Suprapubic skin (tissue), 4 donors: Measurements from ENCODE around the gene FHIP2A. TPM values are rescaled to one million over a fixed set of nuclear protein-coding genes. Genes with fewer than 3 reads are reported as not detected.

Source experiments
- DNase-seq, 2 donors: peaks; one replicate each; pipeline ENCODE4 v3.0.0-alpha.2; 2019; ENCODE audit warnings: low spot score in 2 of 2
- H3K27ac ChIP-seq: fragments of 200-600 bp; sonication (generic); one replicate; pipeline ENCODE4 v1.5.1; 2019
- H3K27me3 ChIP-seq: fragments of 200-600 bp; sonication (generic); one replicate; pipeline ENCODE4 v1.5.1; 2019
- H3K36me3 ChIP-seq: fragments of 200-600 bp; sonication (generic); one replicate; pipeline ENCODE4 v1.5.1; 2019
- H3K4me1 ChIP-seq: fragments of 200-600 bp; sonication (generic); one replicate; pipeline ENCODE4 v1.5.1; 2019
- H3K4me3 ChIP-seq: fragments of 200-600 bp; sonication (generic); one replicate; pipeline ENCODE4 v1.5.1; 2019; ENCODE audit warnings: mild to moderate bottlenecking
- H3K9me3 ChIP-seq: fragments of 200-600 bp; sonication (generic); one replicate; pipeline ENCODE4 v1.5.1; 2019
- CTCF ChIP-seq, 2 donors: fragments of 200-600 bp in 1 of 2; fragments of 450-650 bp in 1 of 2; sonication (generic) in 1 of 2; IDR thresholded peaks; one replicate each; pipeline ENCODE4 v1.5.1; 2016 to 2019; ENCODE audit warnings: antibody characterized with exemption in 2 of 2, mild to moderate bottlenecking in 1 of 2, moderate library complexity in 1 of 2
- EP300 ChIP-seq: sonication (generic); formaldehyde crosslinking; IDR thresholded peaks from one replicate; pipeline ENCODE4 v1.6.1; 2017; ENCODE audit warnings: antibody characterized with exemption
- POLR2A ChIP-seq, 2 donors: fragments of 450-650 bp; IDR thresholded peaks; one replicate each; pipeline ENCODE4 v1.6.1; 2017; ENCODE audit warnings: antibody characterized with exemption in 2 of 2, mild to moderate bottlenecking in 2 of 2, moderate library complexity in 2 of 2
- POLR2AphosphoS5 ChIP-seq, 3 donors: sonication (generic); formaldehyde crosslinking; IDR thresholded peaks; one replicate each; pipeline ENCODE4 v1.6.1; 2017; ENCODE audit warnings: antibody characterized with exemption in 3 of 3
- WGBS: methylation state at CpG from one replicate; pipeline ENCODE4 v1.1.5; 2018; 5-methylcytosine and 5-hydroxymethylcytosine counted together
- total RNA-seq, 4 donors: library from RNA; depleted of rRNA; stranded (reverse); fragments of >200 nt; gene quantifications; one replicate each; pipeline ENCODE4 v1.1.0, GENCODE V29; 2016

Gene FHIP2A
- total RNA-seq, 4 donors from 2014 or later: 12.6 to 62.0 (median 17.4) TPM

GRCh38 chr10:114857922-114858629 lies 36.5 kb downstream of the FHIP2A start:
- H3K36me3 ChIP-seq: peaks cover 71% of the 10 kb centered on the region
- no peaks in the 10 kb centered on the region for H3K27me3 ChIP-seq
- H3K4me3 ChIP-seq: no peak overlapping the region
- H3K4me1 ChIP-seq: no peaks in the 10 kb centered on the region
- no peak overlapping the region for H3K27ac ChIP-seq
- no peaks in the 10 kb centered on the region for H3K9me3 ChIP-seq
- no peak for TF ChIP-seq CTCF (IDR thresholded peaks at IDR 0.05)
- TF ChIP-seq POLR2A (IDR thresholded peaks at IDR 0.05): no peak
- no peak for TF ChIP-seq EP300
- no peak for TF ChIP-seq POLR2AphosphoS5 (IDR thresholded peaks at IDR 0.05)
- DNase-seq: no peak
- WGBS: 69% methylated on average over 2 of the region's 2 CpGs

- Histone ChIP-seq H3K4me3 (no peak overlapping the region), H3K36me3 (peaks cover 77% of the 10 kb centered on the region), H3K27ac (no peak overlapping the region), H3K4me1 (no peaks in the 10 kb centered on the region), H3K9me3 (no peaks in the 10 kb centered on the region), H3K27me3 (no peaks in the 10 kb centered on the region)
- DNase-seq: no peak
- TF ChIP-seq POLR2A (IDR thresholded peaks at IDR 0.05) (no peak), CTCF (IDR thresholded peaks at IDR 0.05) (no peak), POLR2AphosphoS5 (IDR thresholded peaks at IDR 0.05) (no peak)
- WGBS: 90% methylated on average over 7 of the region's 7 CpGs
Observed at GRCh38 chr10:114859222-114859621, 37.6 kb downstream of the FHIP2A start.

GRCh38 chr10:114862456-114862855 lies 40.9 kb downstream of the FHIP2A start:
- 65% methylated on average over 4 of the region's 4 CpGs for WGBS
- Histone ChIP-seq H3K9me3 (no peaks in the 10 kb centered on the region), H3K27me3 (no peaks in the 10 kb centered on the region), H3K4me1 (no peaks in the 10 kb centered on the region), H3K4me3 (no peak overlapping the region), H3K27ac (no peak overlapping the region), H3K36me3 (peaks cover 60% of the 10 kb centered on the region)
- no peak for TF ChIP-seq CTCF (IDR thresholded peaks at IDR 0.05)
- no peak for TF ChIP-seq POLR2AphosphoS5 (IDR thresholded peaks at IDR 0.05)
- TF ChIP-seq EP300: no peak
- no peak for TF ChIP-seq POLR2A (IDR thresholded peaks at IDR 0.05)
- no peak for DNase-seq

GRCh38 chr10:114867365-114867764 lies 45.8 kb downstream of the FHIP2A start:
- Histone ChIP-seq H3K36me3 (peaks cover 31% of the 10 kb centered on the region), H3K9me3 (no peaks in the 10 kb centered on the region), H3K27me3 (no peaks in the 10 kb centered on the region), H3K27ac (no peak overlapping the region), H3K4me1 (peaks cover 13% of the 10 kb centered on the region), H3K4me3 (no peak overlapping the region)
- WGBS: 94% methylated on average over 2 of the region's 2 CpGs
- TF ChIP-seq CTCF (IDR thresholded peaks at IDR 0.05) (no peak), POLR2AphosphoS5 (IDR thresholded peaks at IDR 0.05) (no peak), POLR2A (IDR thresholded peaks at IDR 0.05) (no peak), EP300 (no peak)
- DNase-seq: no peak

GRCh38 chr10:114868870-114869519 lies 47.4 kb downstream of the FHIP2A start:
- no peak for TF ChIP-seq EP300
- no peak for TF ChIP-seq CTCF (IDR thresholded peaks at IDR 0.05)
- no peak for TF ChIP-seq POLR2AphosphoS5 (IDR thresholded peaks at IDR 0.05)
- TF ChIP-seq POLR2A (IDR thresholded peaks at IDR 0.05): no peak
- Histone ChIP-seq H3K27me3 (no peaks in the 10 kb centered on the region), H3K36me3 (peaks cover 15% of the 10 kb centered on the region), H3K4me1 (peaks cover 13% of the 10 kb centered on the region), H3K27ac (no peak overlapping the region), H3K4me3 (no peak overlapping the region), H3K9me3 (no peaks in the 10 kb centered on the region)
- DNase-seq: no peak
- 28% methylated on average over 1 of the region's 1 CpG for WGBS
